ENCODE data around the gene S1PR5. TPM values are rescaled to one million over a fixed set of nuclear protein-coding genes. Genes with fewer than 3 reads are reported as not detected.

Gene S1PR5
- total and polyA plus RNA-seq, 2 of the 8 experiments (the other 6 are each of a cell fraction or from before 2014, with no cell fraction given) = 2.4 to 8.6 TPM

- TF ChIP-seq RNF2 (IDR thresholded peaks at IDR 0.05; ENCODE audit: borderline replicate concordance, low read depth, low read length, missing control alignments, poor library complexity, severe bottlenecking) (no peak), EZH2 (IDR thresholded peaks at IDR 0.05; ENCODE audit: low read depth, low read length, severe bottlenecking) (no peak), EGR1 (IDR thresholded peaks at IDR 0.05; ENCODE audit: borderline replicate concordance, low read depth, low read length) (no peak), TAF1 (IDR thresholded peaks at IDR 0.05; ENCODE audit: low read depth, low read length) (peak; percentile 40), HDAC6 (IDR thresholded peaks at IDR 0.05; ENCODE audit: low read depth, low read length) (no peak), MAX (IDR thresholded peaks at IDR 0.05) (peak; percentile 95), GTF2F1 (IDR thresholded peaks at IDR 0.05; ENCODE audit: borderline replicate concordance, low read depth, low read length) (peak; percentile 8; the same call in 1 of the 2 replicates), USF2 (IDR thresholded peaks at IDR 0.05; ENCODE audit: low read length) (no peak; the same call in 1 of the 2 replicates), TAF7 (optimal IDR thresholded peaks at IDR 0.05; ENCODE audit: borderline replicate concordance, low read depth, low read length) (peak; percentile 38), TCF12 (IDR thresholded peaks at IDR 0.05; ENCODE audit: low read depth, low read length) (0 out of 2 replicates have a peak, but pooled peaks have one; percentile 45), CEBPB (IDR thresholded peaks at IDR 0.05; ENCODE audit: low read depth, low read length) (no peak), RXRA (IDR thresholded peaks at IDR 0.05; ENCODE audit: insufficient read depth, low read depth, low read length) (no peak), RAD21 (IDR thresholded peaks at IDR 0.05 in 1 of 2, conservative IDR thresholded peaks at IDR 0.05 in 1 of 2; ENCODE audit: low read depth in 2 of 2, low read length in 2 of 2) (peak in 1 of 2 experiments; percentile 28; a peak in 1 of 4 replicates), BCL11A (IDR thresholded peaks at IDR 0.05; ENCODE audit: low read depth in 2 of 2, low read length in 2 of 2) (no peak), POLR2A (IDR thresholded peaks at IDR 0.05; ENCODE audit: control extremely low read depth in 1 of 2, low read depth in 2 of 2, low read length in 2 of 2) (peak in 1 of 2 experiments; percentile 73; a peak in 2 of 3 replicates), GABPA (IDR thresholded peaks at IDR 0.05; ENCODE audit: borderline replicate concordance, insufficient read depth, low read length) (no peak), KDM5A (IDR thresholded peaks at IDR 0.05; ENCODE audit: low read length) (no peak)
These were observed 48.5 kb upstream of the S1PR5 start, which contains the start of gene KRI1 (continued) for GRCh38 chr19:10565567-10566407.

Data from H1 (cell line).